Activated CD8-positive, alpha-beta memory T cell treated with anti-CD3 and anti-CD28 coated beads for 4 hours (primary cell): Measurements from ENCODE around the gene NRN1L.
A peak's percentile ranks its signal among the peaks of the same experiment; 100 is the strongest.
"Not testable (repeated sequence)": the region's sequence is repeated elsewhere in the genome, so short reads cannot be mapped to it uniquely, and the experiment has no call there.

ENCODE experiments used
- DNase-seq, 2 donors: peaks; one replicate each; pipeline ENCODE4 v3.0.0-alpha.2; 2020; ENCODE audit warnings: low read depth in 2 of 2

NRN1L gene

DNA sequence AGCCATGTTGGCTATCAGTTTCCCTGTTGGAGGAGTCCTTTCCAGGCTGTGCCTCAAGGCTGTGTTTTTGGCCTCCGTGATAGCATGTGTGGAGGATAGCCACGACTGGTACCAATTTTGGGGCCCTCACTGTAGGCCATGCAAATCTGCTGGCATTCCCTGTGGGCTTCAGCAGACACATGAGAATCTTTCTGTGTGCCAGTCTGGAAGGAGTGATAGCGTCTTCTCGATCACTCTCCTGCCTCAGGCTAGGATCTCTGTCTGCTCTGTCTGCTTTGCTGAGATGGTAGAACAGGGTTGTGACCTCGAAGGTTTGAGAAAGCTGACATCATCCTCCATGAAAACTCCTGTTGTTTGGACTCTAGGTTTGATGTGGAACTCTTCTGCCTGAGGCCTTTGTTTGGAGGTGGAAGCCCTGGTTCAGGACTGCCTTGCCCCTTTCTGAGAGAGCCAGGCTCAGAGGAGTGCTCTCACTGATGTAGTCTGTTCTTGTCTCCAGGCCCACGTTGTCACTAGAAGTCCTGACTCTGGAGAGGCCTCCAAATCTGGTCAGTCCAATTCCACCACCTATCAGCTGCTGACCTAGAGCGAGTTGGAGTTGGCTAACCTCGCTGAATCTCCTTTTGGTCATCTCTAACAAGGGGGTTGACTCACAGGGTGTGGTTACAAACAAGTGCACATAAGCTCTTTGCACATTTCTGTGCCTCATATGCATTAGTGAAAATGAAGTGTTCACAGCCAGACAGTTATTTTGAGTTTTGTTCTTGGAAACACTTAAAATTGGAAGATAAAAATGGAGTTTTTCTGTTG is 23.9 kb upstream of the NRN1L start:
- no peak for DNase-seq

DNA sequence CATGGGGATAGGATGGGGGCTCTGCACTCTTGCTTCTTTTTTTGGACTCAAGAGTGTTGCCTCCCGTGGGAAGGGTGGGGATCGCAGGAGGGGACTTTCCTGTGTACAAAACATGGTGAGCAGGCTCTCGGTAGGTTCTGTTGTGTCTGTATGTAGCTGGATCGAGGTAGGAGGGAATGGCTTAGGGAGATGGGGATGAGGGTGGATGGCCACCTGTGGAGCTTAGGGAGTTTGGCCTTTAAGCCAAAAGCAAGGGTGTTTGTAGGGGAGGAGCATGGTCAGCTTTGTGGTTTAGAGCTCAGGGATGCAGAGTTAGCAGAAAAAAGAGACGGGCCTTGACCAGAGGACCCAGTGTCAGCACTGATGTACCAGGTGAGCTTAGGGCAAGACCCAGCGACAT is 22.8 kb upstream of the NRN1L start:
- no peak for DNase-seq

DNA sequence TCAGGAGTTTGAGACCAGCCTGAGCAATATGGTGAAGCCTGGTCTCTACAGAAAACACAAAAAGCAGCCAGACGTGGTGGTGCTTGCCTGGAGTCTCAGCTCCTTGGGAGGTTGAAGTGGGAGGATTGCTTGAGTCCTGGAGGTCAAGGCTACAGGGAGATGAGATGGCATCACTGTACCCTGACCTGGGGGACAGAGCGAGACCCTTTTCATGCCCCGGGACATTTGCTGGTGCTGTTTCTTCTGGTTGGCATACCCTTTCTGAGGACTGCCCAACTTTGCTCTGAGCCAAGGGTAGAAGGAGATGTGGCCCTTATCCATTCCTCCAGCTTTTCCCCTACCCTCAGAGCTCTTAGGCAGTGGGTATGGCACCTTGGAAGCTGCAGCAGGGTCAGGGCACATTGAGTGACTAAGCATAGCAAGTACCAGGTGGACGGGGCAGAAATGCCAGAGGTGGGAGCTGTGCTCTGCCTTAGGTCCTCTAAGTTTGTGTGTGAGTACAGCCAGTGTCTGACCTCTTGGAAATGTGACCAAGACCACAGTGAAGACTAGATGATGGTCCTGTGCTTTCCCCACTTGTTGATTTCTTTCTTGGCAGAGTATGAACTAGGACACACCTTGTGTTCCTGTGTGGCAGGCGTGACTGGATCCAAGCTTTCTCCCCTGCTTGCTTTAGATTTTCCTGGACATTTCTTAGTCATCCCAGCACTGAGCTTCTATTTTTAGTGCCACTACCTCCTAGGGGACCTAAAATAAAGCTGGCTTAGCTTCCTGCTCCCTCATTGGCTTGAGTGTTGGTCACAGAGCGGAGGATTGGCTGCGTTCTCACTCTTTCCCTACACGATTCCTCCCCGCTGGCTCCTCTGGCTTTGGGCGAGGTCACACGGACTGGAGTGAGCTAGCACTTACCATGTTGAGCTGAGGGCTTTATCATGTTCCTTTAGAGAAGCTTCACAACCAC is 21.8 kb upstream of the NRN1L start:
- DNase-seq: no peak

DNA sequence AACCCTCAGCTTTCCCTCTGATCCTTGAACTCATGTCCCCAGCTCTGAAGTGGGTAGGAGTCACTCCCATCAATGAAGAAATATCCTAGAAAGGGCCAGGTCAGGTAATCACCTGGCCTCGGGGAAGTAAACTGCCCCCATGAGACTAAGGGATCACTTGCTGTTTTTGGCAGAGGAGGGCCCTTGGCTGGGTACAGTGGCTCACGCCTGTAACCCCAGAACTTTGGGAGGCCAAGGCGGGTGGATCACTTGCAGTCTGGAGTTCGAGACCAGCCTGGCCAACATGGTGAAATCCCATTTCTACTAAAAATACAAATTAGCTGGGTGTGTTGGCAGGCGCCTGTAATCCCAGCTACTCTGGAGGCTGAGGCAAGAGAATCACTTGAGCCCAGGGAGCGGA is 20.6 kb upstream of the NRN1L start:
- not testable (repeated sequence) for DNase-seq

DNA sequence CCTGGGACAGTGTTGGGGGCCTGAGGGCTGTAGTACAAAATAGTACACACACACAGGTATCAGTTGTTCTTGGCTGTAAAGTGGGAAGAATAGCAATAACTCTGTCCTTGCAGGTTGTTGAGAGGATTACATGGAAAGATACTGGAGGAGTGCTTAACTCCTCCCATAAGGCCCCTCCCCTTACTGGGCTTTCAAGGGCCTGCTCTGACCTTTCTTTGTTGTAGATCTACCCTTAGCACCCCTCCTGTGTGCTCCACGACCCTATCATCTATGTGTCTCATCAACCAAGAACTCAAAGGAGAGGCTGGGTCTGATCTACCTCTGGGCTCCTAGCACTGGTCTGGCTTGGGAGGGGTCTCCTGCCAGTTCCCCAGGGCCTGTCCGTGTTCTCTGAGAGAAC is 20.1 kb upstream of the NRN1L start:
- no peak for DNase-seq

DNA sequence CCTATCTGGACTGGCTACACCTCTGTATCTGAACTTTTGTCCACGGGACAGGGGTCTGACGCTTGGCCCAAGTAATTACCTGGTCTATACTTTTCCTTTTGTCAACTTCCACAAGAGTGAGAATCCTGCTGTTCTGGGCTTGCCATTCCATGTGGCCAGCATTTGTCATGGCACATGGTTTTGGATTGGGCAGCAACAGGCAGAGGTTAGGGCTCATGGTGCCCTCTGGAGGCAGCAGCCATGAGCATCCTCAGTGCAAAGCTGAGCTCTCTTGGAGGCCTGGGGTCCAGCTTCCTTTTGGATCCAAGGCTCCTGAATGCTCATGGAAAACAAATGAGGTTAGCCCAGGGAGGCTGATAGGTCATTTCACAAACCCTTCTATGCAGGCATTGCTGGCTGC is 19.4 kb upstream of the NRN1L start:
- no peak for DNase-seq

DNA sequence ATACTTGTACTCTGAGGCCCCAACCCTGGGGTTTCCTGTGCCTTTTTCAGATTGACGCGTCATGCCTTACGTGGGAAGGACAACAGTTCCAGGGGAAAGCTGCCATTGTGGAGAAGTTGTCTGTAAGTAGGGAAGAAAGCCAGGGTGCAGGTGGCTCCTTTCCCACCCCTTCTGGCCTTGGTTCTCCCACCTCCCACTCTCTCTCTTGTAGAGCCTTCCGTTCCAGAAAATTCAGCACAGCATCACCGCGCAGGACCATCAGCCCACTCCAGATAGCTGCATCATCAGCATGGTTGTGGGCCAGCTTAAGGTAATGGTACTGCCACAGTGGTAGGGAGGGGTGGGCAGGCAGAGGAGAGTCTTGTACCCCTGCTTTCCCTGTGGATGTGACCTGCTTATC is 16.4 kb upstream of the NRN1L start:
- DNase-seq: no peak

DNA sequence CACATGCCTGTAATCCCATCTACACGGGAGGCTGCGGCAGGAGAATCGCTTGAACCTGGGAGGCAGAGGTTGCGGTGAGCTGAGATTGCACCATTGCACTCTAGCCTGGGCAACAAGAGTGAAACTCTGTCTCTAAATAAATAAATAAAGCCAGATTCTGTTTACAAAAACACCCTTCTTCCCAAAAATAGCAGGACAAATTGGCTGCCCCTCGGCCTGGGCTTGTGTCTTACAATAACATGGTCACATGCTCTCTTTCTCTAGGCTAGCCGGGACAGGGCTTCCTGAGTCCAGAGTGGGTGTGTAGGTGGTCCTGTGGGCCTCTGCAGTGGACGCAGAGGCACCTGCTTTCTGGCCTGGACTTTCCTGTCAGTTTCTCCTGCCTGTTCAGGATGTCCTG is 15.0 kb upstream of the NRN1L start:
- no peak for DNase-seq

DNA sequence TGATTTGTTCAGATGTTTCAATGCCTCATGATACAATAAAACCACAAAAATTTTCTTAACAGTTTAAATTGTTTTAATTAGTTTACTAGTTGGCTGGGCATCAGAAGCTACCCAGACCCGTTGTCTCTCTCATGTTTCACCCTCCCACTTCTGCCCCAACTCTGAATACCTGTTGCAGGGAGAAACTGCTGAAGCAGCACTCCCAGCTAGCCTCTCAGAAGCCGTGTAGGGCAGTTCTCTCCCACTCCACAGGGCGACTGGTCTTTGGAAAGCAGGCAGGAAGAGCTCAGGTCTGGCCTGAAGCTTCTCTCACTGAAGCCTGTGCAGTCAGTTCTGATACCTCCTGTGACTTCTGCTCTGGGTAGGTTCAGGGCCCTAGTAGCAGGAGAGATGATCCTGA is 13.4 kb upstream of the NRN1L start:
- no peak for DNase-seq

DNA sequence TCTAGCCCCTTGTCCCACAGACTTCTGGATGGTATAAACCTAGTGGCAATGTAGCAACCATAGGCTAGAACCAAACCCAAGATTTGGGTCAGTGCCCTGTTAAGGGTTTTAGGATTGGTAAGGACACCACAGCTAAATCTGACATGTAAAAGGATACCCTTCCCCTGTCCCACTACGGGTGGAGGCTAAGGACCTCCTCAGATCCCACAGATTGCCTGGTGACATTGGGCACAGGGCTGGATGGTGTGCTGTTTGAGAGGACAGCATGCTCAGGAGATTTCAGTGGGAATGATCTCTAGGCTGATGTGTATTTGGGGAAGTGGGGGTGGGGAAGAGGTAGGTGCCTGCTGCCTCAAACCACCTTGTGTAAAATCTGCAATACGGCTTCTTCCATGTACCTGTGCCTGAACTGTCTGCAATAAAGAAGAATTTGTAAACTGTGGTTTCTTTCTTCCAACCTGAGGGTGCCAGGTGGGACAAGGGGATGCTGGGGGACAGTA is 12.5 kb upstream of the NRN1L start:
- DNase-seq: no peak

DNA sequence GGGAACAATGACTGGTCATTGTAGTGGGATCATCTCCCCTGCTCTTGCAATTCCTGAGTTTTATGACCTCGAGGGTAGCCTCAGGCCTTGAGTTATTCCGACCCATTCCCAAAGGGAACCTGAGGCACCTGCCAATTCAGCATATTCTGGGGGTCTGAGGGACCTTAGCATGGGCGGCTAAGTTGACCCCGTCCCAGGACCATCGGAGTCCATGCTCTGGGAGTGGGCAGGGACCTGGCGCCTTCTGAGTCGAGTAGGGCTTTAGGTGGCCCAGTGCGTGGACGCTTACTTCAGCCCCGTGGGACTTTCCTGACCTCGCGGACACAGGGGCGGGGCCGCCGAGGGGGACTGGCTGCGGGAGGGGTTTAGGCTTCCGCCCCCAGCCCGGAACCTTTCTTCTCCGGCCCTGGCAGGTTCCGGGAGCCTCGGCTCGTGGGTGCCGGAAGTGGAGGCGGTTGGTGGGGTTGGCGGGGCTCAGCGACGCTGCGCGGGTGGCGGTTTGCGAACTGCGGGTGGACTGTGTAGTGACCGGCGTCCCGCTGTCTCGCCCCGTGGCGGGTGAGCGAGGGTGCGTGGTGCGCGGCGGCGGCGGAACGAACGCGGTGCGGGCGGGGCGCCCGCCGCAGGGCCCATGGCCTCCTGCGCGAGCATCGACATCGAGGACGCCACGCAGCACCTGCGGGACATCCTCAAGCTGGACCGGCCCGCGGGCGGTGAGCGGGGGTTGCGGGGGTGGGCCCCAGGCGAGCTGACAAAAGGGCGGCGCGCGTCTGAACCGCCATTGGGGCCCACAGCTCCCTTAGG is 11.9 kb upstream of the NRN1L start, which contains the start of gene EDC4:
Gene EDC4, plus strand, starts transcription at position 422 of the 804 bp plus-strand sequence. Its CDS starts 210 bp downstream, at position 632.
- DNase-seq: peak; percentile 73 to 78

DNA sequence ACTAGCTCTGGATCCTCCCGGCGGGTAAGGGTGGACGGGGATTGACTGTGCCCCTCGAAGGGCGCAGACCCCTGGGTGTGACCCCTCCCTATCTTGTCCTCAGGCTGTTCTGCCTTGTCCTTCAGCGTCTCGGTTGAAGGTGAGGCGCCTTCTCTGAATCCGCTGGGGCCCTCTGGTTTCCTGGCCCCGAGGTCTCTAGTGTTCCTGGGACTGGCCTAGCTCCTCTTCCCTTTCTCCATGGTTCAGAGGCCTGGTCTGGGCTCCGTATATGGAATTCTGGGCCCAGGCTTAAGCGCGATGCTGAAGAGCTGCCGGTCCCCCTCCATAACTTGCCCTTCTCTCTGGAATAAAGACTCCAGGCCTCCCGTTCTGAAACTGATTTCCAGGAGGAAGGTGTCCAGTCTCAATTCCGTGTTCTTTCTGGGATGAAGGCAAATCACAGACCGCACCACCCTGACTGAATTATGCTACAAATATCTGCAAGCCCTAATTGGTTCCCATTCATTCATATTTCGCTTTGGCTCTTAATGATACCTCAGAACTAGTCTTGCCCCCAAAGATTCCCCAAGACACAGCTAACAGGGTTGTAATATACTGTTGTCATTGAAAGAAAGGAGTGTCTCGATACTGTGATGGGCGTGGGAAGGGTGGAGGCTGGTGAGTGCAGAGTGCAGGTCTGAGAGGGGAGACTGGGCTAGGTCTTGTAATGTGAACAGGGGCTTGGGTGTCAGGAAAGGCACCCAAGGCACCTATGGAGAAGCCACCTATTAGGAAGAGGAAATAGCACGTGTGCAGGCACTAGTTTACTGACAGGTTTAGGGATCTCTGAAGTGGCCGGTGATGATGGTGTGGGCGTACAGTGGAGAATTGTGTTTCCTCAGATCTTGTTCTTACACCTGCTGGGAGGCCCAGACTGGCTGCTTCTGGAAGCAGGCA is 11.0 kb upstream of the NRN1L start:
- no peak for DNase-seq

DNA sequence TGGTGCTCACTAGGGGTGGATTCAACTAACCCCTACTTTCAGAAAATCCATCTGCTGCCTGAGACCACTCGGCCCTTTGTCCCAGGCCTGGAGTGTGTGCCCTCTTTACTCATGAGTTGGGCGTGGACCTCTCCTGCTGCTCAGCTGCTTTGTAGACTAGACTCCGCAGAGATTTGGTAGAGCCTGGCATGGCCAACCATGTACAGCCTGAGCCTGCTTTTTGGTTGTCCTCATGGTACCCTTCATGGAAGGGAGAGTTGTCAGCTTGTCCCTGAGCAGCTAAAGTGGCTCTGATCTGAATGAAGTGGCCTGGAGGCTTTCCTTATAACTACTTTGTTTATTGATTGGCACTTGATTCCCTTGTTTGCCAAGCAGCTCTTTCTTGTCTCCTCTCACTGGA is 10.3 kb upstream of the NRN1L start:
- DNase-seq: no peak

DNA sequence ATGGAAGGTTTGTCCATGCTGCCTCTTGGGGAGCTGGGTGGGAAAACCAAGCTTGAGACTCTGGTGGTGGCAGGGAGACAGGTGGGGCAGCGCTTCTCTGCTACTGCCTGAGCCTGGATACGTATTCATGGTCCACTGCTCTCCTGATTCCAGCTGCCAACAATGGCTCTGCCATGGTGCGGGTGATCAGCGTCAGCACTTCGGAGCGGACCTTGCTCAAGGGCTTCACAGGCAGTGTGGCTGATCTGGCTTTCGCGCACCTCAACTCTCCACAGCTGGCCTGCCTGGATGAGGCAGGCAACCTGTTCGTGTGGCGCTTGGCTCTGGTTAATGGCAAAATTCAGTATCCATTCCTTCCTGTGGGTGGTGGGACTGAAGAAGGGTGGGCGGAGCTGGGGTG is 7.6 kb upstream of the NRN1L start:
- DNase-seq: no peak

DNA sequence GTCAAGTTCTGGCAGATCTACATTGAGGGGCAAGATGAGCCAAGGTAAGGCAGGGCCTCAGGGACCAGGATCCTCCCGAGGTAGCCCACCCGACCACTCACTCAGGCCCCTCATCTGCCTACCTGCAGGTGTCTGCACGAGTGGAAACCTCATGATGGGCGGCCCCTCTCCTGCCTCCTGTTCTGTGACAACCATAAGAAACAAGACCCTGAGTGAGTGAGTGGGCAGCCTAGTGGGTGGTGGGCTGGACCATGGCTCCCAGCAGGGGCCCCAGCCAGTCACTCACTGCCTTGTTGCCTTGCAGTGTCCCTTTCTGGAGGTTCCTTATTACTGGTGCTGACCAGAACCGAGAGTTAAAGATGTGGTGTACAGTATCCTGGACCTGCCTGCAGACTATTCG is 6.5 kb upstream of the NRN1L start:
- DNase-seq: no peak

DNA sequence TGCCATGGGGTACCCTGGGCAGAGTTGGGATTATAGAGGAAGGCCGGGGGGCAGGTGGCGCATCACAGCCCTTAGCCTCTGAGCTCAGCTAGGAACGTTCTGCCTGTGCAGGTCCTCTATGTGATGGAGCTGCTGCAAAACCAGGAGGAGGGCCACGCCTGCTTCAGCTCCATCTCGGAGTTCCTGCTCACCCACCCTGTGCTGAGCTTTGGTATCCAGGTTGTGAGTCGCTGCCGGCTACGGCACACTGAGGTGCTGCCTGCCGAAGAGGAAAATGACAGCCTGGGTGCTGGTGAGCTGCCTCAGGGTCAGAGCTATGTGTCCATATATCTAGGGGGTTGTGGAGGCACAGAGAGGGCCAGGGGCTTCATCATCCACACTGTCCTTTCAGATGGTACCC is 5.8 kb upstream of the NRN1L start:
- no peak for DNase-seq

DNA sequence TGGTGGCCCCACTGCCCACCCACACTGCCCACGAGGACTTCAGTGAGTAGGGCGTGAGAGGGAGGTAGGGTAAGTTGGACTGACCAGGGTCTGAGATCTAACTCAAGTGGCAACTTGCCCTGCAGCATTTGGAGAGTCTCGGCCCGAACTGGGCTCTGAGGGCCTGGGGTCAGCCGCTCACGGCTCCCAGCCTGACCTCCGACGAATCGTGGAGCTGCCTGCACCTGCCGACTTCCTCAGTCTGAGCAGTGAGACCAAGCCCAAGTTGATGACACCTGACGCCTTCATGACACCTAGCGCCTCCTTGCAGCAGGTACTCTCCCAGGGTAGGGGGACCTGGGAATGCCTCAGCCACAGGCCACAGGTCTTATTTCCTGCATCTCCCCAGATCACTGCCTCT is 5.2 kb upstream of the NRN1L start:
- DNase-seq: no peak

DNA sequence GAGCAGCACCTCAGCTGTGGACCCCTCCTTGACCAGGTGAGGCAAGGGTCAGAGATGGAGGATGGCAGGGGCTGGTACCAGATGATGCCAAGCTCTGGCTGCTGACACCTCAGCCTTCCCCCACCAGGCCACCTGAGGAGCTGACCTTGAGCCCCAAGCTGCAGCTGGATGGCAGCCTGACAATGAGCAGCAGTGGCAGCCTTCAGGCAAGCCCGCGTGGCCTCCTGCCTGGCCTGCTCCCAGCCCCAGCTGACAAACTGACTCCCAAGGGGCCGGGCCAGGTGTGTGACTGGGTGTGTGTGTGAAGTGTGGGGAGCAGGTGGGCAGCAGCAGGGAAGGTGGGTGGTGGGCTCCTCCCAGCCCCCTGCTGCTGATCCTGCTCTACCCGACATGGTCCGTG is 4.7 kb upstream of the NRN1L start:
- DNase-seq: no peak

DNA sequence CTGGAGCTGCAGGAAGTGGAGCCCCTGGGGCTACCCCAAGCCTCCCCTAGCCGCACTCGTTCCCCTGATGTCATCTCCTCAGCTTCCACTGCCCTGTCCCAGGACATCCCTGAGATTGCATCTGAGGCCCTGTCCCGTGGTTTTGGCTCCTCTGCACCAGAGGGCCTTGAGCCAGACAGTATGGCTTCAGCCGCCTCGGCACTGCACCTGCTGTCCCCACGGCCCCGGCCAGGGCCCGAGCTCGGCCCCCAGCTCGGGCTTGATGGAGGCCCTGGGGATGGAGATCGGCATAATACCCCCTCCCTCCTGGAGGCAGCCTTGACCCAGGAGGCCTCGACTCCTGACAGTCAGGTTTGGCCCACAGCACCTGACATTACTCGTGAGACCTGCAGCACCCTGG is 4.1 kb upstream of the NRN1L start:
- DNase-seq: no peak

DNA sequence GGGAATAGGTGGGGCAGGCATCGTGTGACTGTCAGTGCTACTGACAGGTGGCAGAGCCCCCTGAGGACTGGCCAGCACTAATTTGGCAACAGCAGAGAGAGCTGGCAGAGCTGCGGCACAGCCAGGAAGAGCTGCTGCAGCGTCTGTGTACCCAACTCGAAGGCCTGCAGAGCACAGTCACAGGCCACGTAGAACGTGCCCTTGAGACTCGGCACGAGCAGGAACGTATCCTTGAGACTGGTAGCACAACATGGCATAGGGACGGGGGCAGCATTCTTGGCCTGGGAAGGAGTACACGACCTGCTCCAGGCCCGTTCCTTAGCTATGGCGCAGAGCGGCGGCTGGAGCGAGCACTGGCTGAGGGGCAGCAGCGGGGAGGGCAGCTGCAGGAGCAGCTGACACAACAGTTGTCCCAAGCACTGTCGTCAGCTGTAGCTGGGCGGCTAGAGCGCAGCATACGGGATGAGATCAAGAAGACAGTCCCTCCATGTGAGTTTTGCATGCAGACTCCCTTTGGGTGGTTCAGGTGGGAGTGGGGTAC is 3.0 kb upstream of the NRN1L start:
- DNase-seq: no peak
